GM19239 (cell line): ENCODE data around the gene SLC8A1.

Experiments
- DNase-seq: peaks from one replicate; pipeline ENCODE4 v3.0.0; 2011; ENCODE audit warnings: low spot score; ENCODE audit not compliant: insufficient read length
- FAIRE-seq: peaks from 2 replicates; lab custom pipeline; 2011; peaks lifted over from hg19 to GRCh38; lab: Jason Lieb, UNC

SLC8A1 gene

DNA sequence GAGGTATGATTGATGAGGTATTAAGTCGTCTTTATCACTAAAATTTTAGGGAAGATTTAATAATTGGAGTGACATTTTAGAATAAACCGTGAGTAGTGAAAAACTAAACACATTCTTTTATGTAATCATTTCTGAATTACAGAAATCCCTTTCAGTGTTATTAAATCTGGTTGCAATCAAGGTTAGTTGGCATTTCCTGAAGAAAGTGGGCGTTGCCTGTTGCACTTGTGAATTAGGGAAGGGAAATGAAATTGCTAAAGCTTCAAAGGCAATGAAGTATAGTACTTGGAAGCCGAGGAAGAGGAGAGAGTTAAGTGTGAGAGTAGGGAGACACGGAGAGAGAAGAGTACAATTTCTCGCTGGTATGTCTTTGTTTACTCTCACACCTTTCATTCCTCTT, 274.5 kb downstream of the SLC8A1 start:
- FAIRE-seq (no peak), DNase-seq (no peak)

GRCh38 chr2:40173276-40173675, 278.6 kb downstream of the SLC8A1 start:
- FAIRE-seq (no peak), DNase-seq (no peak)

DNA sequence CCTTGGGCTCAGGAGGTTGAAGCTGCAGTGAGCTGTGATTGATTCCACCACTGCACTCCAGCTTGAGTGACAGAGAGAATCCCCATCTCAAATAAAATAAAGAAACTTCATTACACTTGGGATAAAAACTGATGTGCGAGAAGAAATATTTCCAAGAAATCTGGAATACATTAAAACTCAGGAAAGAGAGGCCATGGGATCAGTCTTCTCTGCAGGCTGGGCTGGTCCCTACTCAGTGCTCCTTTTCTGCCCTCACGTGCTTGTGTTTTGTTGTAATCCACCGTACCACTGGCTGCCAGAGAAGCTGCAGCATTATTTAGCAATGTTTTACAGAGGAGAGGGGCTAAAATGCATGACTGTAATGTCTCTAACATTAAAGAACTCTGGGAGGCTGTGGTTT, 282.0 kb downstream of the SLC8A1 start:
- FAIRE-seq (no peak), DNase-seq (no peak)

GRCh38 chr2:40169430-40169829, 282.5 kb downstream of the SLC8A1 start:
- FAIRE-seq = no peak
- DNase-seq = no peak

DNA sequence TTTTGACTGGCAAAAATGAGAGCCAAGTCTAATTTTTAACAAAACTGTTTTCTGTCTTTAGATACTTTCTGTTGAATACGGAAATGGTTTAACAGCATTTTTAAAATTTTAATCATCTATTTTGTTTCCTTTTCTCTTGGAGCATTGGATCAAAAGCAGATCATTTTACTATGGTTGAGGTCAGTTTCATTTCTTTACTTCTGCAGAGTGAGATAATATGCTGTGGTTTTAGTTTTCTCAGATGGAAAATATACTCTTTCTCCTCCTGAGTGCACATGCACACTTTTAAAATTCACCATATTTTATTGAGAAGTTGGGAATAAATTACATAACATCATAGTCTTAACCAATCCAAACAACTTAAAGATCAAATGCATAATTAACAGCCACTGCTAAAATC, 283.3 kb downstream of the SLC8A1 start:
- DNase-seq (no peak), FAIRE-seq (no peak)

- DNase-seq (no peak), FAIRE-seq (no peak)
Measured at GRCh38 chr2:40168032-40168431, 283.9 kb downstream of the SLC8A1 start.

DNA sequence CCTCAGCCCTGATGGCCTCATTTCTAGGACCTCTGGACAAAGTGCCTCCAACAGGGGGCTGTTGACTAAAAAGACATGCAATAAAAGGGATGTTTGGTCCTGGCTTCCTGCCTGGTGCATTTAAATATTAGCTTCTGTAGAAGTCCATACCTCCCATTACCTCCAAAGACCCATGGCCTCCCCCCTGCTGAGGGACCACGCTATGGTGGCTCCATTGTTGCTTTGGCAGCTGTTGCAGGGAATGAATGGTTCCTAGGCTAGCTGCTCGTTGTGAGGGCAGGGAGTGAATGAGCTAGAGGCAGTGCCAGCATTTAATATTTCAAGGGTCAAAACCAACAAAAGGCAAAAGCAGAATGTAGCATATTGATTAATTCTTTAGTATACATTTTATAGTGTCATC, 285.9 kb downstream of the SLC8A1 start:
- no peak for DNase-seq
- no peak for FAIRE-seq

DNA sequence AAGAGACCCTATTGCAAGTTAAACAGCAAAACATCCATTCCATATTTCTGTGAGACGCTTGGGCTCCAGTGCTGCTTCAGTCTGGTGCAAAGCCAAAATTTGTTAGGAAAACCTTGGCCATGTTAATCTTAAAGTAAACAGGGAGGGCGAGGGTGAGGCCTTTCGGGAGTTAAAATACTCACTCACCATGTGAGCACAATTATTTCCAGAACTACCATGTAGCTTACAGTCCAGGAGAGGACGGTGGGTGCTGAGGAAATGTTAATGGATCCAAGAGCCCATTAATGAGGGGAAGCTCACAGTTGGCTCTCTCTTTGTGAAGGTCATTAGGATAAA, 286.4 kb downstream of the SLC8A1 start:
- no peak for DNase-seq
- no peak for FAIRE-seq

GRCh38 chr2:40164736-40165508, 287.0 kb downstream of the SLC8A1 start:
- DNase-seq (no peak), FAIRE-seq (no peak)

GRCh38 chr2:40161986-40162385, 289.9 kb downstream of the SLC8A1 start:
- FAIRE-seq = no peak

DNA sequence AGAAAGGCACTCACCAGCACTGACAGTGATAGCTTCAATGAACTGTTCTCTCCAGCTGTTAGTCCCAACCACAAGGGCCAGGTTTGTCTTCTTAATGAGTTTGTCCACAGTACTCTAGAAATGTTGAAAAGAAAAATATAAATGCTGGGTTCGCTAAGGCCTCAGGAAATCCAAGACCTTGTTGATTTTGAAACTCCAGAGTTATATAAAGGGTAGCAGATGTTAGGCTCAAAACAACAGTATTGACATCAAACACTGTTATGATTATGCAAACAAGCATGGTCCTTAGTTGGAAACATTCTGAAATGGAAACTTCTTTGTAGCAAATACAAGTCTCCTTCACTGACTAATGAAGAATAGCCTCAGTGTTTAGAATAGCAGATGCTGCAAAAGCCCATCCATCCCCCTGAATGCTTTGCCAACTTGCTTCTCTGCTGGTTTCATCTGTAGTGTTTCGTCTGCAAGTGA, 291.1 kb downstream of the SLC8A1 start:
- FAIRE-seq = no peak
- no peak for DNase-seq

More at GRCh38 chr2:40161986-40162385, 289.9 kb downstream of the SLC8A1 start:
- no peak for DNase-seq

DNA sequence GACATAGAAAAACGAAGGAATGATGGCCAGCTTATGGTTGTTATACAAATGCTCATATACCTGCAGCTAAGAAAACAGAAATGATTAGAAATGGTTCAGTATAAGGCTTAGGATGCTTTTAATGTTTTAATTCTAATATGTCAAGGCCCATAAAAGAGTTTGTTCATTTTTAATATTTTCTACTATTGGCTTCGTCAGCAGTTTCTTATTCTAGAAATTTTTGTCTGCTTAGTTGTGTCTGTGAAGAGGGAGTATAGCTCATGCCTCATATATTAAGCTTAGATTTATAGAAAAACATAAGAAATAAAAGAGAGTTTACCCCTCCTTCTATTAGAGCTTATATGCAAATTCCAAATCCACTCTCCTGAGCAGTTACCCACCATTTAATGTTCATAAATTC, 292.6 kb downstream of the SLC8A1 start:
- DNase-seq = no peak
- FAIRE-seq = no peak

GRCh38 chr2:40158781-40159180, 293.1 kb downstream of the SLC8A1 start:
- DNase-seq (no peak), FAIRE-seq (no peak)

DNA sequence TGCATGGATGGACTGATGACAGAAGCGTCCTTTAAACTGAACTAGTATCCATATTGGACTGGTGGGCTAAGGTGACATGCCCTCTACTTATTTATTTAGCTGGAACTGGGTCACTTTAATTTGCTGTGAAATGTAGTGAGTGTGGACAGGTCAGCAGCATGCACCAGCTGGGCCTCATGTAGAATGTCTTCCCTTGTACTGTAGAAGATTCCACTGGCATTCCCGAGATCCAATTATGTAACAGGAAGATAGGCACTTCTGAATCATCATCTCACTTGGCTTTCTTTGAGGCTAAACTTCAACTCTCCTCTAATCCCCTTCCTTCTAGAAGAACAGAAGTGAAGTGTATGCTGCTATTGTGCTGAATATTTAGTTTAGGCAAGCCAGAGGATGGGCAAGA, 296.2 kb downstream of the SLC8A1 start:
- no peak for DNase-seq

GRCh38 chr2:40150266-40150665, 301.6 kb downstream of the SLC8A1 start:
- no peak for FAIRE-seq
- no peak for DNase-seq

More for the DNA sequence above, 296.2 kb downstream of the SLC8A1 start:
- FAIRE-seq = no peak

DNA sequence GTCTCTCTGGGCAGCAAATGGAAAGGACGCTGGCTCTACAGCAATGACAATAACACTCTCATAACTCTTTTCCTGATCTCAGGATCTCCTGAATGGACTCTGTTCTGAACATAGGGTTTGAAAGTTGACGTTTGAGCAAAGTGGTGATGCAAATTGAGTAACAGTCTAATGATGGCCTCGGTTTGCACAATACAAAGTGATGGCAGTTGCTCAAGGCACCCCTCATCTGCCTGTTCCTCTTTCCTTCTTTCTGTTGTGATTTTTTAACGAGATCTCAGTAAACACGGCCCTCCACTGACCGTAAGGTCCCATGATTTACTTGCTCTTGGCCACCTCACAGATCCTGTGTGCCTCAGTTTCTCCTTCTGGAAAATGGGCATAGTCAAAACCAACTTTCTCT, 303.6 kb downstream of the SLC8A1 start:
- FAIRE-seq = no peak
- DNase-seq = no peak

- DNase-seq (no peak), FAIRE-seq (no peak)
Measured at GRCh38 chr2:40147360-40147759, 304.5 kb downstream of the SLC8A1 start.

DNA sequence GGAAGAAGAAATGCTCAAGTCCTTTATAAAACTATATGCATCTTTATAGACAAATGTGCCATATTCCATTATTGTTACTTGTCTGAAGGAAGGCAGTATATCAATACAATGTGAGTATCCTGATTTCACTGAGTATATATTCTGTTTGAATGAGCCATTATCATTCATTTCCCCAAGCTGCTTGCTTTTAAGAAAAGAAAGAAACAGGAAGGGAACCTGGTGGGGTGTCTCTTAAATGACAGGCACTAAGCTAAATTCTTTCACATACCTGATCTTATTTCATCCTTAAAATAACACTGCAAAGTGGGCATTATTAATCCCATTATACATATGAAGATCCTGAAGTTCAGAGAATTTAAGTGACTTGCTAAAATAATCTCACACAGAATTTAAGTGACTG, 307.9 kb downstream of the SLC8A1 start:
- DNase-seq (no peak), FAIRE-seq (no peak)

DNA sequence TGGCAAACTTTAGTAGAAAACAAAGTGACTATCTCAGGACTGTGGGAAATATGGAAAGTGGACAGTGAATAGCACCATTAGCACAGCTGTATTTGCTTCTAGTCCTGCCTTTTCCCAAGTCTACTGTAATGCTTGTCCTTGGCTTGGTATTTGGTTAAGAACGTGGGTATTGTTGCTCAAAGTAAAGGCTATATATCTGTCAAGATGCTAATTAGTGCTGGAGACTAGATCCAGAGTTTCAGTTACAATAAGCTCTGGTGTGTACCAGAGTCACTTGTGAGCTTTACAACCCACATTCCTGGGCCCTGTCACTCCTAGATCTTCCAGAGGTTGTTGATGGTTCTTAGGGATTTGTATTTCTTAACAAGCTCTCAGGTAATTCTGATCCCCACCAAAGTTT, 313.6 kb downstream of the SLC8A1 start:
- DNase-seq (no peak), FAIRE-seq (no peak)

- FAIRE-seq (no peak), DNase-seq (no peak)
Measured at GRCh38 chr2:40131081-40131704, 320.7 kb downstream of the SLC8A1 start.

- no peak for DNase-seq
- no peak for FAIRE-seq
Measured at GRCh38 chr2:40130251-40130994, 321.5 kb downstream of the SLC8A1 start.
